Fibroblast of lung (primary cell): ENCODE data around the gene FXYD6. TPM values are rescaled to one million over a fixed set of nuclear protein-coding genes. Genes with fewer than 3 reads are reported as not detected.

Experiments
- DNase-seq, 2 donors: peaks; one replicate each; pipeline versions ENCODE4 v3.0.0 to v3.0.0-alpha.2; 2010; ENCODE audit warnings: low read depth in 2 of 2
- H2AFZ ChIP-seq: 2 replicates; pipeline ENCODE4 v1.5.1; 2012; ENCODE audit warnings: low read length, control low read depth, inconsistent platforms
- H3K27ac ChIP-seq: 2 replicates; pipeline ENCODE4 v1.5.1; 2011; ENCODE audit warnings: low read length, control low read depth; ENCODE audit not compliant: insufficient read depth
- H3K27me3 ChIP-seq: 2 replicates; pipeline ENCODE4 v1.5.1; 2011; ENCODE audit warnings: mild to moderate bottlenecking, low read length; ENCODE audit not compliant: control insufficient read depth, insufficient read depth
- H3K36me3 ChIP-seq: 2 replicates; pipeline ENCODE4 v1.5.1; 2011; ENCODE audit warnings: low read length; ENCODE audit not compliant: control insufficient read depth, insufficient read depth
- H3K4me1 ChIP-seq: 2 replicates; pipeline ENCODE4 v1.5.1; 2011; ENCODE audit warnings: low read length; ENCODE audit not compliant: control insufficient read depth, insufficient read depth; ENCODE audit errors: extremely low read depth
- H3K4me2 ChIP-seq: 2 replicates; pipeline ENCODE4 v1.5.1; 2011; ENCODE audit warnings: low read length, control low read depth; ENCODE audit not compliant: insufficient read depth; ENCODE audit errors: extremely low read depth
- H3K4me3 ChIP-seq, 4 experiments: fragments of 200-600 bp in 1 of 4; sonication (generic) in 1 of 4; replicated peaks in 1 of 4; 2 replicates each; pipeline ENCODE4 v1.5.1; 2011 to 2016; ENCODE audit warnings: low read length in 4 of 4, low read depth in 3 of 4, mild to moderate bottlenecking in 3 of 4, control low read depth in 2 of 4, inconsistent platforms in 1 of 4, mixed read lengths in 1 of 4; ENCODE audit not compliant: insufficient read depth in 1 of 4; ENCODE audit errors: control extremely low read depth in 1 of 4
- H3K79me2 ChIP-seq: 2 replicates; pipeline ENCODE4 v1.5.1; 2012; ENCODE audit warnings: mild to moderate bottlenecking, low read length, inconsistent platforms; ENCODE audit not compliant: control insufficient read depth, insufficient read depth
- H3K9ac ChIP-seq: 2 replicates; pipeline ENCODE4 v1.5.1; 2011; ENCODE audit warnings: mild to moderate bottlenecking, low read length, control low read depth; ENCODE audit not compliant: insufficient read depth
- H3K9me3 ChIP-seq: 2 replicates; pipeline ENCODE4 v1.5.1; 2012; ENCODE audit warnings: low read depth, low read length; ENCODE audit not compliant: control insufficient read depth, insufficient read depth
- H4K20me1 ChIP-seq: 2 replicates; pipeline ENCODE4 v1.5.1; 2011; ENCODE audit warnings: low read length; ENCODE audit not compliant: control insufficient read depth, insufficient read depth; ENCODE audit errors: extremely low read depth
- EZH2 ChIP-seq: IDR thresholded peaks from 2 replicates; pipeline ENCODE4 v1.5.1; 2012; ENCODE audit warnings: low read length, control low read depth, mild to moderate bottlenecking; ENCODE audit errors: missing control alignments
- polyA plus RNA-seq, 2 donors: library from polyadenylated mRNA; depleted of rRNA in 1 of 2; stranded (reverse) in 1 of 2; unstranded in 1 of 2; fragments of >200 nt; gene quantifications; 2 replicates each; pipeline ENCODE4 v1.2.1, GENCODE V29; 2011 to 2012; ENCODE audit warnings: missing spikeins in 1 of 2
- total RNA-seq: library from RNA; depleted of rRNA; stranded (reverse); fragments of >200 nt; gene quantifications from 2 replicates; pipeline ENCODE4 v1.2.1, GENCODE V29; 2014
- TF ChIP-seq, protein P1 (sequence below), 2 donors: IDR thresholded peaks in 1 of 2; conservative IDR thresholded peaks in 1 of 2; 1 replicate in 1 of 2; 2 replicates in 1 of 2; pipeline ENCODE4 v1.5.1; 2011 to 2012; ENCODE audit warnings: low read length in 2 of 2, control low read depth in 1 of 2, inconsistent platforms in 1 of 2, low read depth in 1 of 2, mild to moderate bottlenecking in 1 of 2

FXYD6 gene
- total and polyA plus RNA-seq, 2 donors (not counting 1 experiment from before 2014, with no cell fraction given), result 0.43 to 5.1 TPM

DNA sequence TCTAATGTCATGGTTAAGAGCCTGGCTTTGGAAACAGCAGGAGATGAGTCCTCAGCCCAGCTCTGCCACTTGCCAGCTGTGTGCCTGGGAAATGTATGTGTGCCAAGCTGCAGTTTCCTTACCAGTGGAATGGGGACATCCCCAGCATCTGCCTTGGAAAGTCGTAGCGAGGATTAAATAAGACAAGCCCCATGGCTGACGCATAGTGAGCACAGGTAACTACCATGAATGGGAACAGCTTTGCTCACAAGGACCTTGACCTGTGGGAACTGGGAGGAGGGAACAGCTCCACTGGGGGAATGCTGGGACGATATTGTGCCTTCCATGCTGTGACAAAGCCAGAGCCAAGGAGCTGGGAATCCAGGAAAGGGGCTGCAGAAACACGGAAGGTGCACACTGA is 76.8 kb downstream of the FXYD6 start:
- no peaks in the 10 kb centered on the region for H3K4me1 ChIP-seq
- H3K79me2 ChIP-seq, result no peaks in the 10 kb centered on the region
- no peaks in the 10 kb centered on the region for H3K9me3 ChIP-seq
- peaks cover 25% of the 10 kb centered on the region for H3K27me3 ChIP-seq
- no peak overlapping the region for H3K4me2 ChIP-seq
- no peak overlapping the region for H3K4me3 ChIP-seq
- H3K27ac ChIP-seq, result no peak overlapping the region
- H4K20me1 ChIP-seq, result no peaks in the 10 kb centered on the region
- no peak overlapping the region for H2AFZ ChIP-seq
- no peaks in the 10 kb centered on the region for H3K36me3 ChIP-seq
- H3K9ac ChIP-seq, result no peak overlapping the region
- TF ChIP-seq, protein P1, sequence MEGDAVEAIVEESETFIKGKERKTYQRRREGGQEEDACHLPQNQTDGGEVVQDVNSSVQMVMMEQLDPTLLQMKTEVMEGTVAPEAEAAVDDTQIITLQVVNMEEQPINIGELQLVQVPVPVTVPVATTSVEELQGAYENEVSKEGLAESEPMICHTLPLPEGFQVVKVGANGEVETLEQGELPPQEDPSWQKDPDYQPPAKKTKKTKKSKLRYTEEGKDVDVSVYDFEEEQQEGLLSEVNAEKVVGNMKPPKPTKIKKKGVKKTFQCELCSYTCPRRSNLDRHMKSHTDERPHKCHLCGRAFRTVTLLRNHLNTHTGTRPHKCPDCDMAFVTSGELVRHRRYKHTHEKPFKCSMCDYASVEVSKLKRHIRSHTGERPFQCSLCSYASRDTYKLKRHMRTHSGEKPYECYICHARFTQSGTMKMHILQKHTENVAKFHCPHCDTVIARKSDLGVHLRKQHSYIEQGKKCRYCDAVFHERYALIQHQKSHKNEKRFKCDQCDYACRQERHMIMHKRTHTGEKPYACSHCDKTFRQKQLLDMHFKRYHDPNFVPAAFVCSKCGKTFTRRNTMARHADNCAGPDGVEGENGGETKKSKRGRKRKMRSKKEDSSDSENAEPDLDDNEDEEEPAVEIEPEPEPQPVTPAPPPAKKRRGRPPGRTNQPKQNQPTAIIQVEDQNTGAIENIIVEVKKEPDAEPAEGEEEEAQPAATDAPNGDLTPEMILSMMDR (conservative IDR thresholded peaks at IDR 0.05 in 1 of 2, IDR thresholded peaks at IDR 0.05 in 1 of 2; ENCODE audit: low read depth in 1 of 2, low read length in 2 of 2), result no peak
- no peak for TF ChIP-seq EZH2
- DNase-seq, result no peak

DNA sequence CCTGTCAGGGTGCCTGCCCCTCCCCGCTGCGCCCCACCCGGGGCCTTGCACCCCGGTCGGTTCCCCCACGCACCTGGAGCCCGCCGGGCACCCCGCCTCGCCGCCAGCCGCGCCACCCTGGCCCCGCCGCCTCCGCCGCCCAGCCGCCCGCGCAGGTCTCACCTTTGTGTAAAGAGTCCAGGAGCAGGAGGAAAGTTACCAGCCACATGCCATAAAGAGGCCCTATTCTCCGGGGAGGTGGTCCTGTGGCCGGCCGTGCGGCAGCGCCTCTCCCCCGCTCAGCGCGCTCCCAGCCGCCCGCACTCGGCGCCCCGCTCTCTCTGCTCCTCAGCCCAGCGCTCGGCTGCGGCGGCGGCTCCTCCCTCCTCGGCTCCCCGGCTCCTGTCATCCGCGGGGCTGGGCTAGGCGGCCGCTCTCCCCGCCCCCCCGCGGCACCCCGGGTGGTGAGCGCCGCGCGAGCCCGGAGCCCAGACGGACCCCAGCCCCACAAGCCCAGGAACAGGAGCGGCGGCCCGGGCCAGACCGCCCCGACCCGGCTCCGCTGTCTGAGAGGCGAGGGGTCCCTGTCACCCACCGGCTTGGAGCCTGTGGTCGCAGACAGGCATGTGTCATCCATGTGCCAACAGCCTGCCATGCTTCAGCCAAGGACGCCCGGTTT is 79.5 kb downstream of the FXYD6 start, which contains the start of gene DSCAML1:
Gene DSCAML1 (minus strand): TSS at position 345 of the 658 bp plus-strand sequence. CDS start 137 bp downstream, at position 208.
- no peaks in the 10 kb centered on the region for H3K4me1 ChIP-seq
- no peak within 1 kb of the TSS for H3K4me2 ChIP-seq
- peaks cover 25% of the 10 kb centered on the region for H3K27me3 ChIP-seq
- H4K20me1 ChIP-seq, result no peaks in the 10 kb centered on the region
- H3K36me3 ChIP-seq, result no peaks in the 10 kb centered on the region
- no peak within 1 kb of the TSS for H2AFZ ChIP-seq
- peak; percentile 57 for TF ChIP-seq EZH2
- TF ChIP-seq, protein P1 (conservative IDR thresholded peaks at IDR 0.05 in 1 of 2, IDR thresholded peaks at IDR 0.05 in 1 of 2; ENCODE audit: low read depth in 1 of 2, low read length in 2 of 2), result no peak
- H3K9ac ChIP-seq, result no peak within 1 kb of the TSS
- no peaks in the 10 kb centered on the region for H3K9me3 ChIP-seq
- H3K4me3 ChIP-seq, result no peak within 1 kb of the TSS
- no peak for DNase-seq
- H3K27ac ChIP-seq, result no peak within 1 kb of the TSS
- no peaks in the 10 kb centered on the region for H3K79me2 ChIP-seq

DNA sequence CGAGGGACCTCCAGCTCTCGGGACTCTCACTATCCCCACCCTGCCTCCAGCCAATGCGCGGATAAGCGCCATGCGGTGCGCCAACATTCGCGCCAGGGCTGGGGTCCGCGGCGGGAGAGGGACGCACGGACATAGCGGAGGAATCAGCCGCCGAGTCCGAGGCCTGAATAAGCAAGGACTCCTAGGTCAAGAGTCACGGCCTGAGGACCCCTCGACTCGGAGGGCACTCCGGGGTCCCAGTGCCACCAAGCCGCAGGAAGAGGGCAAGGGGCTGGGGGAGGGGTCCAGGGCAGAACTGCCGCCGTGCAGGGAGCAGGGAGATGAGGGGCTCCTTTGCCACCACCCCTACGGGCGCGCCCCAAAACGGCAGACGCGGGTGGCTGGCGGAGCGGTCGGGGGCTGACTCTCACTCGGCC is 80.0 kb downstream of the FXYD6 start:
- H4K20me1 ChIP-seq, result no peaks in the 10 kb centered on the region
- H3K4me1 ChIP-seq, result no peaks in the 10 kb centered on the region
- no peaks in the 10 kb centered on the region for H3K79me2 ChIP-seq
- no peak overlapping the region for H3K4me3 ChIP-seq
- no peaks in the 10 kb centered on the region for H3K36me3 ChIP-seq
- no peak overlapping the region for H2AFZ ChIP-seq
- no peak for DNase-seq
- TF ChIP-seq EZH2, result peak; percentile 8
- TF ChIP-seq, protein P1 (conservative IDR thresholded peaks at IDR 0.05 in 1 of 2, IDR thresholded peaks at IDR 0.05 in 1 of 2; ENCODE audit: low read depth in 1 of 2, low read length in 2 of 2), result no peak
- peaks cover 25% of the 10 kb centered on the region for H3K27me3 ChIP-seq
- no peak overlapping the region for H3K27ac ChIP-seq
- H3K4me2 ChIP-seq, result no peak overlapping the region
- H3K9ac ChIP-seq, result no peak overlapping the region
- H3K9me3 ChIP-seq, result no peaks in the 10 kb centered on the region
